Activated CD8-positive, alpha-beta memory T cell treated with anti-CD3 and anti-CD28 coated beads for 4 hours (primary cell): ENCODE measurements around the gene SEPTIN1.
"Not testable (repeated sequence)": the region's sequence is repeated elsewhere in the genome, so short reads cannot be mapped to it uniquely, and the experiment has no call there.

Source experiments
- DNase-seq, 2 donors: peaks; one replicate each; pipeline ENCODE4 v3.0.0-alpha.2; 2020; ENCODE audit warnings: low read depth in 2 of 2

The SEPTIN1 gene

GRCh38 chr16:30341971-30342370 lies 40.4 kb downstream of the SEPTIN1 start:
- DNase-seq: not testable (repeated sequence)

DNA sequence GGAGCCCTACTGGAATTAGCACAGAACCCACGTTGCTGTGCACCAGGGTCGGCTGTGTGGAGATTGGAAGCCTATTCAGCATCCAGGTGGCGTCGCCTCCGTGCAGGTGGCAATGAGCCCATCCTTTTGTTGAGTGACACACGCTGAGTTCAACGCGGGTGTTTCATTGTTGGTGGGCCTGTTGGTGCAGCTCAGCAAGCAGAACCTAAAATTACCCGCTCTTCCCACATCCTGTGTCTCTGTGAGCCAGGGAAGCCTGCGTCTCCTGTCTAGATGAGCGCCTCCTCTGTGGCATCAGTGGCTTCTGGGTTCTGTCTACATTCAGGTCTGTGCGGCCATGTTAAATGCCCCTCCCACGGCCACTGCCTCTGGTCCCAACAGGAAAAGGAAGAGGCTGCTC lies 41.7 kb downstream of the SEPTIN1 start:
- no peak for DNase-seq

- DNase-seq: not testable (repeated sequence)
Measured at GRCh38 chr16:30338715-30339114, 43.6 kb downstream of the SEPTIN1 start.

- DNase-seq: not testable (repeated sequence)
Measured at GRCh38 chr16:30337964-30338357, 44.4 kb downstream of the SEPTIN1 start.

DNA sequence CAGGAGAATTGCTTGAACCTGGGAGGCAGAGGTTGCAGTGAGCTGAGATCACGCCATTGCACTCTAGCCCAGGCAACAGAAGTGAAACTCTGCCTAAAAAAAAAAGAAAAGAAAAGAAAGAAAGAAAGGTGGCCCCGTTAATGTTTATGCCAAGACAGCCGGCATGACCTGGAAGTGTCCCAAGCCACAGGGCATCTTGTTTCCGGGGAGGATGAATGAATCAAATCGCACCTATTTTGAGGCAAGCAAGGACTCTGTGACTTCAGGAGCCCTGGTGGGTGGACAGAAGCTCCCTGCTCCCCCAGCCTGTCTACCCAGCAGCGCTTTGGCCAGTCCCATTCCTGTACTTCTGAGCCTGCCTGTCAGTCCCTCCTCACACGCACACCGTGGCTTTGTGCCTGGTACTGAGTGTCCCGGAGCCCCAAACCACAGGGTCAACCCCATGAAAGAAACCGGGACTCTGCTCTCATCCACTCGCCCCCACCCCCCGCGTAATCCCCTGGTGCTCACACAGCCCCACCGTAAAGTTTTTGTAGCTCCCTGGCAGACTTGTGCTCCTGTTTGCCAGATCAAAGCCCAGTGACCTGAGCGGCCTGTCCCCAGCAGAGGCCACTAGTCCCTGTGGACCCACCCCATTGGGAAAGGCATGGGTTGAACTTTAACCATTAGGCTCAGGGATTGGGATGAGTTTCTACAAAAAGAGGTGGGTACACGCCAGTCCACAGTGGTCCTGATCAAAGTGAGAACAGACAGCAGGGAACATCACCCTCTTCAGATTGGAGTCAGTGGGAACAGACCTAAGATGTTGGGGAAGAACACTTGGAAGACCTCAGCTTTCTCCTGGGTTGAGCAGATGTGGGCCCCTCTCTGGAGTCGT lies 46.5 kb downstream of the SEPTIN1 start:
- DNase-seq: no peak

DNA sequence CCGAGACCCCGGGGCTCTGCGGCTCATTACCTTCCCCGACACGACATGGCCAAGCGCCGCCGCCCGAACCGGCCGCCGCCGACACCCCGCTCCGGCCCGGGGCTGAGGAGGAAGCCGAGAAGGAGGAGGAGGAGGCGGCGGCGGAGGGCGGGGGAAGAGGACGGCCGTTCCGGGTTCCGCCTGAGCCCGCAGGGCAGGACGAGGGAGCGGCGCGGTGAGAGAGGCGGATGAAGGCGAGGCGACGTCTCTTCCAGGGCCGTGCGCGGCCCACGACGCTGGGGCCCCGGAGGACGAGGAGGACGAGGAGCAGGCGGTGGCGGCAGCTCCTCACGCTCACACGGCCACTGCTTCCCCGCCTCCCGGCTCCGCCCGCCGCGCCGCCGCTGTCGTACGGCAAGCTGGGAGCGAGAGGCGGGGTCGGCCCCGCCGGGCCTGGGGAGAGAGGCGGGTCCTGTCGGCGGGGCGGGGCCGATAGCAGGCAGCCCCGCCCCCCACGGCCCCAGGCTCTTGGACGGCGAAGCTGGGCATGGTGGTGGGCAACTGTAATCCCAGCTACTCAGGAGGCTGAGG lies 47.2 kb downstream of the SEPTIN1 start:
- peak; percentile 58 to 65 for DNase-seq

DNA sequence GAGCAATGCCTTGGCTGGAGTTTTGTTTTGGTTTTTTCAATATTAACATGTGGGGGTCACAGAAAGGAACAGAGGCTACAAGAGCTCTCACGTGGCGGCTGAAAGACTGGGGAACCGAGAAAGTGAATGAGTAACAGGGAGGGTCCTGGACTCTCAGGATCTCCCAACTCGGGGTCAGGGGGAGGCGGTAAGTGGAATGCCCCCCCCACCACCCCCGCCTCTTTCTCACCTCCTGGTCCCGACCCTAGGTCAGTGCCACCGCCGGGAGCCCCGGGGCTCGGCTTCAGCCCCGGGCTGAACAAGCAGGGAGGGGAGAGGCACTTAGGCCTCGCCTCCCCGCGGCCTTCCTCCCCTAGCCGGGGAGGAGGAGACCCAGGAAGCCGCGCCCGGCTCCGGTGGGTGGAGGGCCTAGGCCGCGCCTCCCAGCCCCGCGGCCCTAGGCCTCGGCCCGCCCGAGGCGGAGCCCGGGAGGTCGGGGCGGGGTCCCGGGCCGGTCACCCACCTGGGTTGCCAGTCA lies 47.8 kb downstream of the SEPTIN1 start:
- peak; percentile 67 to 71 for DNase-seq
